ENCODE data around the gene BCL2L12.
A peak's percentile ranks its signal among the peaks of the same experiment; 100 is the strongest.

Gene BCL2L12

DNA sequence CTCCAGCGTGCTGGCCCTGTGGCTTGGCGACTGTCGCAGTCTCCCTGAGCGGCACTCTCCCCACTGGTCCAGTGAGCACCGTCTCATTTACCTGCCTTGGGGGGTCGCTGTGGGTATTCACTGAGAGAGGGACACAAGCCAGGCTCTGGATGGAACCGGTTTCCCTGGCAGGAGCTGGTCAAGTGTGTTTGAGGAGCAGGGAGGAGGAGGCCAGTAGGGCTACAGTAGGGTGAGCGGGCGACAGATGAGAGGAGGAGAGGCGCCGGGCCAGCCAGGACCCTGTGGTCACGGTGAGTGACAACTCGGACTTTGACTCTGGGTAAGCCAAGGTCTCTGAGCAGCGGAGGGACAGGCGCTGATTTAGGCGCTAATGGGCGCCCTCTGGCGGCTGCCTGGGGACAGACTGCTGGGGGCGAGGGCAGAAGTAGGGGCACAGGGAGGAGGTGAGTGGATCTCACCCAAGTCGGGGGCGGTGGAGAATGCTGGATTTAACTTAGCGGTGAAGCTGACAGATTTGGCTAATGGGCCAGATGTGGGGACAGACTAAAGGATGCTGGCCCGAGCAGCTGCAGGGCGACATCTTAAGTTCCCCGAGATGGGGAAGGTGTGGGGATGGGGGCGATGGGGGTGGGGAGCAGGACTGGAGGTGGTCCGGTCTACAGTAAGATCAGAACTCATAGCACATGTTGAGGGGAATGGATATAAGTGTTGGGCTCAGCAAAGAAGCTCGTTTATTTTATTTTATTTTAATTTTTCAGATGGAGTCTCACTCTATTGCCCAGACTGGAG lies 6.6 kb downstream of the BCL2L12 start (continued):
- TF ChIP-seq ZBTB8A (tag by site-specific recombination; IDR thresholded peaks at IDR 0.05): peak; percentile 40; the same call in 1 of the 2 replicates
- TF ChIP-seq ZBTB17 (tag by site-specific recombination; IDR thresholded peaks at IDR 0.05): peak; percentile 88
- 0 out of 2 replicates have a peak, but pooled peaks have one; percentile 24 for TF ChIP-seq SCRT1 (tag by site-specific recombination; IDR thresholded peaks at IDR 0.05; ENCODE audit: borderline replicate concordance)
- peak; percentile 35; the same call in 1 of the 2 replicates for TF ChIP-seq ZNF629 (tag by site-specific recombination; IDR thresholded peaks at IDR 0.05)
- TF ChIP-seq, protein P1, sequence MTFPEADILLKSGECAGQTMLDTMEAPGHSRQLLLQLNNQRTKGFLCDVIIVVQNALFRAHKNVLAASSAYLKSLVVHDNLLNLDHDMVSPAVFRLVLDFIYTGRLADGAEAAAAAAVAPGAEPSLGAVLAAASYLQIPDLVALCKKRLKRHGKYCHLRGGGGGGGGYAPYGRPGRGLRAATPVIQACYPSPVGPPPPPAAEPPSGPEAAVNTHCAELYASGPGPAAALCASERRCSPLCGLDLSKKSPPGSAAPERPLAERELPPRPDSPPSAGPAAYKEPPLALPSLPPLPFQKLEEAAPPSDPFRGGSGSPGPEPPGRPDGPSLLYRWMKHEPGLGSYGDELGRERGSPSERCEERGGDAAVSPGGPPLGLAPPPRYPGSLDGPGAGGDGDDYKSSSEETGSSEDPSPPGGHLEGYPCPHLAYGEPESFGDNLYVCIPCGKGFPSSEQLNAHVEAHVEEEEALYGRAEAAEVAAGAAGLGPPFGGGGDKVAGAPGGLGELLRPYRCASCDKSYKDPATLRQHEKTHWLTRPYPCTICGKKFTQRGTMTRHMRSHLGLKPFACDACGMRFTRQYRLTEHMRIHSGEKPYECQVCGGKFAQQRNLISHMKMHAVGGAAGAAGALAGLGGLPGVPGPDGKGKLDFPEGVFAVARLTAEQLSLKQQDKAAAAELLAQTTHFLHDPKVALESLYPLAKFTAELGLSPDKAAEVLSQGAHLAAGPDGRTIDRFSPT (tag by site-specific recombination; IDR thresholded peaks at IDR 0.05): peak; percentile 44; the same call in 1 of the 2 replicates
- TF ChIP-seq, protein P2, sequence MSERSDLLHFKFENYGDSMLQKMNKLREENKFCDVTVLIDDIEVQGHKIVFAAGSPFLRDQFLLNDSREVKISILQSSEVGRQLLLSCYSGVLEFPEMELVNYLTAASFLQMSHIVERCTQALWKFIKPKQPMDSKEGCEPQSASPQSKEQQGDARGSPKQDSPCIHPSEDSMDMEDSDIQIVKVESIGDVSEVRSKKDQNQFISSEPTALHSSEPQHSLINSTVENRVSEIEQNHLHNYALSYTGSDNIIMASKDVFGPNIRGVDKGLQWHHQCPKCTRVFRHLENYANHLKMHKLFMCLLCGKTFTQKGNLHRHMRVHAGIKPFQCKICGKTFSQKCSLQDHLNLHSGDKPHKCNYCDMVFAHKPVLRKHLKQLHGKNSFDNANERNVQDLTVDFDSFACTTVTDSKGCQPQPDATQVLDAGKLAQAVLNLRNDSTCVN (tag by site-specific recombination; optimal IDR thresholded peaks at IDR 0.05): no peak
- peak; percentile 63 for TF ChIP-seq EGR2 (tag by site-specific recombination; IDR thresholded peaks at IDR 0.05; ENCODE audit: low read depth)
- TF ChIP-seq, protein P3, sequence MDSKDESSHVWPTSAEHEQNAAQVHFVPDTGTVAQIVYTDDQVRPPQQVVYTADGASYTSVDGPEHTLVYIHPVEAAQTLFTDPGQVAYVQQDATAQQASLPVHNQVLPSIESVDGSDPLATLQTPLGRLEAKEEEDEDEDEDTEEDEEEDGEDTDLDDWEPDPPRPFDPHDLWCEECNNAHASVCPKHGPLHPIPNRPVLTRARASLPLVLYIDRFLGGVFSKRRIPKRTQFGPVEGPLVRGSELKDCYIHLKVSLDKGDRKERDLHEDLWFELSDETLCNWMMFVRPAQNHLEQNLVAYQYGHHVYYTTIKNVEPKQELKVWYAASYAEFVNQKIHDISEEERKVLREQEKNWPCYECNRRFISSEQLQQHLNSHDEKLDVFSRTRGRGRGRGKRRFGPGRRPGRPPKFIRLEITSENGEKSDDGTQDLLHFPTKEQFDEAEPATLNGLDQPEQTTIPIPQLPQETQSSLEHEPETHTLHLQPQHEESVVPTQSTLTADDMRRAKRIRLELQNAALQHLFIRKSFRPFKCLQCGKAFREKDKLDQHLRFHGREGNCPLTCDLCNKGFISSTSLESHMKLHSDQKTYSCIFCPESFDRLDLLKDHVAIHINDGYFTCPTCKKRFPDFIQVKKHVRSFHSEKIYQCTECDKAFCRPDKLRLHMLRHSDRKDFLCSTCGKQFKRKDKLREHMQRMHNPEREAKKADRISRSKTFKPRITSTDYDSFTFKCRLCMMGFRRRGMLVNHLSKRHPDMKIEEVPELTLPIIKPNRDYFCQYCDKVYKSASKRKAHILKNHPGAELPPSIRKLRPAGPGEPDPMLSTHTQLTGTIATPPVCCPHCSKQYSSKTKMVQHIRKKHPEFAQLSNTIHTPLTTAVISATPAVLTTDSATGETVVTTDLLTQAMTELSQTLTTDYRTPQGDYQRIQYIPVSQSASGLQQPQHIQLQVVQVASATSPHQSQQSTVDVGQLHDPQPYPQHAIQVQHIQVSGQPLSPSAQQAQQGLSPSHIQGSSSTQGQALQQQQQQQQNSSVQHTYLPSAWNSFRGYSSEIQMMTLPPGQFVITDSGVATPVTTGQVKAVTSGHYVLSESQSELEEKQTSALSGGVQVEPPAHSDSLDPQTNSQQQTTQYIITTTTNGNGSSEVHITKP (tag by site-specific recombination; IDR thresholded peaks at IDR 0.05): peak; percentile 74
- no peak for TF ChIP-seq WT1 (tag by site-specific recombination; IDR thresholded peaks at IDR 0.05)
- TF ChIP-seq ZNF366 (tag by site-specific recombination; conservative IDR thresholded peaks at IDR 0.05): peak; percentile 36; the same call in 1 of the 2 replicates
- TF ChIP-seq BCL11B (tag by site-specific recombination; IDR thresholded peaks at IDR 0.05; ENCODE audit: low read depth): 0 out of 2 replicates have a peak, but pooled peaks have one; percentile 17
- no peak for TF ChIP-seq ZNF23 (tag by site-specific recombination; IDR thresholded peaks at IDR 0.05; ENCODE audit: borderline replicate concordance)
- TF ChIP-seq YY1 (tag by site-specific recombination; IDR thresholded peaks at IDR 0.05): no peak
- no peak for TF ChIP-seq ZNF311 (tag by site-specific recombination; IDR thresholded peaks at IDR 0.05; ENCODE audit: borderline replicate concordance)
- TF ChIP-seq ZNF544 (tag by site-specific recombination; IDR thresholded peaks at IDR 0.05): no peak
- 0 out of 2 replicates have a peak, but pooled peaks have one; percentile 52 for TF ChIP-seq ZNF660 (tag by site-specific recombination; IDR thresholded peaks at IDR 0.05)
- TF ChIP-seq, protein P4, sequence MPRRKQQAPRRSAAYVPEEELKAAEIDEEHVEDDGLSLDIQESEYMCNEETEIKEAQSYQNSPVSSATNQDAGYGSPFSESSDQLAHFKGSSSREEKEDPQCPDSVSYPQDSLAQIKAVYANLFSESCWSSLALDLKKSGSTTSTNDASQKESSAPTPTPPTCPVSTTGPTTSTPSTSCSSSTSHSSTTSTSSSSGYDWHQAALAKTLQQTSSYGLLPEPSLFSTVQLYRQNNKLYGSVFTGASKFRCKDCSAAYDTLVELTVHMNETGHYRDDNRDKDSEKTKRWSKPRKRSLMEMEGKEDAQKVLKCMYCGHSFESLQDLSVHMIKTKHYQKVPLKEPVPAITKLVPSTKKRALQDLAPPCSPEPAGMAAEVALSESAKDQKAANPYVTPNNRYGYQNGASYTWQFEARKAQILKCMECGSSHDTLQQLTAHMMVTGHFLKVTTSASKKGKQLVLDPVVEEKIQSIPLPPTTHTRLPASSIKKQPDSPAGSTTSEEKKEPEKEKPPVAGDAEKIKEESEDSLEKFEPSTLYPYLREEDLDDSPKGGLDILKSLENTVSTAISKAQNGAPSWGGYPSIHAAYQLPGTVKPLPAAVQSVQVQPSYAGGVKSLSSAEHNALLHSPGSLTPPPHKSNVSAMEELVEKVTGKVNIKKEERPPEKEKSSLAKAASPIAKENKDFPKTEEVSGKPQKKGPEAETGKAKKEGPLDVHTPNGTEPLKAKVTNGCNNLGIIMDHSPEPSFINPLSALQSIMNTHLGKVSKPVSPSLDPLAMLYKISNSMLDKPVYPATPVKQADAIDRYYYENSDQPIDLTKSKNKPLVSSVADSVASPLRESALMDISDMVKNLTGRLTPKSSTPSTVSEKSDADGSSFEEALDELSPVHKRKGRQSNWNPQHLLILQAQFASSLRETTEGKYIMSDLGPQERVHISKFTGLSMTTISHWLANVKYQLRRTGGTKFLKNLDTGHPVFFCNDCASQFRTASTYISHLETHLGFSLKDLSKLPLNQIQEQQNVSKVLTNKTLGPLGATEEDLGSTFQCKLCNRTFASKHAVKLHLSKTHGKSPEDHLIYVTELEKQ (tag by site-specific recombination; IDR thresholded peaks at IDR 0.05; ENCODE audit: borderline replicate concordance): 0 out of 2 replicates have a peak, but pooled peaks have one; percentile 55
- TF ChIP-seq ZNF350 (tag by site-specific recombination; IDR thresholded peaks at IDR 0.05): no peak
- TF ChIP-seq ZNF76 (tag by site-specific recombination; IDR thresholded peaks at IDR 0.05; ENCODE audit: borderline replicate concordance, low read depth): peak; percentile 33; the same call in 1 of the 2 replicates
- TF ChIP-seq ZNF324 (tag by site-specific recombination; IDR thresholded peaks at IDR 0.05): no peak
- no peak for TF ChIP-seq ZNF571 (tag by site-specific recombination; IDR thresholded peaks at IDR 0.05)
- 0 out of 2 replicates have a peak, but pooled peaks have one; percentile 44 for TF ChIP-seq KLF16 (tag by site-specific recombination; IDR thresholded peaks at IDR 0.05)
- TF ChIP-seq ZNF707 (tag by site-specific recombination; IDR thresholded peaks at IDR 0.05): no peak
- 0 out of 2 replicates have a peak, but pooled peaks have one; percentile 52 for TF ChIP-seq ZNF391 (tag by site-specific recombination; IDR thresholded peaks at IDR 0.05; ENCODE audit: borderline replicate concordance, low read depth)
- peak; percentile 78 for TF ChIP-seq ZFHX2 (tag by site-specific recombination; conservative IDR thresholded peaks at IDR 0.05)
- peak; percentile 98 for TF ChIP-seq ZNF2 (tag by site-specific recombination; IDR thresholded peaks at IDR 0.05)
